ENCODE results near the gene AGER.

Gene AGER

GRCh38 chr6:32140420-32141046 is 43.5 kb downstream of the AGER start:
- Histone ChIP-seq H3K27me3 (peaks cover 10% of the 10 kb centered on the region), H3K36me3 (no peaks in the 10 kb centered on the region), H3K9me3 (no peaks in the 10 kb centered on the region), H3K27ac (no peak overlapping the region), H3K4me1 (ENCODE audit: control insufficient read depth in 1 of 2, insufficient read depth in 1 of 2, low read depth in 1 of 2, low read length in 1 of 2) (no peaks in the 10 kb centered on the region), H3K4me3 (ENCODE audit: low read depth in 1 of 2, low read length in 1 of 2) (no peak overlapping the region)
- TF ChIP-seq CTCF (IDR thresholded peaks at IDR 0.05) = no peak

DNA sequence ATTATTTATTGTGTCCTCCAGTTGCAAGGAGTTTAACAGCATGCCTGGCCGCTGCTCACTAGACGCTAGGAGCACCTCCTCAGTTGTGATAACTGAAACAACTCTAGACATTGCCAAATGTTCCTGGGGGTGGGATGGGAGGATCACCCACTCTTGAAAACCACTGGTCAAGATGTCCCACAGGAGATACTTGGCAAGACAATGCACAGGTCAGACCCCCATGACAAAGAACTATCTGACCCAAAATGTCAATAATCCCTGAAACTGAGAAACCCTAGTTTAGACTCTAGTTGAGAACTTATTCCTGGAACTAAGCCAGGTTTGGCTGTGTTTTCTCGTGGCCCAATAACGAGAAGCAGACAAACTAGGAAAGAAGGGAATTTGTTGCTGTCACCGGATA is 44.5 kb downstream of the AGER start:
- Histone ChIP-seq H3K4me1 (ENCODE audit: control insufficient read depth in 1 of 2, insufficient read depth in 1 of 2, low read depth in 1 of 2, low read length in 1 of 2) (no peaks in the 10 kb centered on the region), H3K36me3 (no peaks in the 10 kb centered on the region), H3K9me3 (no peaks in the 10 kb centered on the region), H3K4me3 (ENCODE audit: low read depth in 1 of 2, low read length in 1 of 2) (no peak overlapping the region), H3K27me3 (peaks cover 19% of the 10 kb centered on the region), H3K27ac (no peak overlapping the region)
- TF ChIP-seq CTCF (IDR thresholded peaks at IDR 0.05) = no peak

GRCh38 chr6:32137454-32137853 is 46.6 kb downstream of the AGER start:
- Histone ChIP-seq H3K4me1 (ENCODE audit: control insufficient read depth in 1 of 2, insufficient read depth in 1 of 2, low read depth in 1 of 2, low read length in 1 of 2) (no peaks in the 10 kb centered on the region), H3K9me3 (no peaks in the 10 kb centered on the region), H3K4me3 (ENCODE audit: low read depth in 1 of 2, low read length in 1 of 2) (no peak overlapping the region), H3K27me3 (peaks cover 40% of the 10 kb centered on the region), H3K36me3 (no peaks in the 10 kb centered on the region), H3K27ac (no peak overlapping the region)
- TF ChIP-seq CTCF (IDR thresholded peaks at IDR 0.05) = no peak

DNA sequence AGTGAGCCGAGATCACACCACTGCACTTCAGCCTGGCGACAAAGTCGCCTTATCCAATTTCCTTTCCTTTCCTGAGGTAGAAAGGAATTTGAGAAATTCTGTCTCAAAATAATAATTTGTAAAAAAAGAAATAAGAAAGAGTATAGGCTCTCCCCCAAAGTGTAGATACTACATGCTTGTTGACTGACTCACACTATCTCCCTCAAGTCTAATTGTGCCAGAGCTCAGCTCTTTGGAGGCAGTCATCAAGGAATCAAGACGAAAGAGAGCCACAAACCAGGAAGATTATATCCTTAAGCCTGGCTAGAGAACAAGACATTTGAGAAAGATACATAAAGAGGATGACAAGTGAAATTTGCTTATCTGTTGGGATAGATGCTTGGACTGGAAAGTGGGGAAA is 50.3 kb downstream of the AGER start:
- no peak overlapping the region for H3K4me3 ChIP-seq (ENCODE audit: low read depth in 1 of 2, low read length in 1 of 2)
- peaks cover 11 to 19% of the 10 kb centered on the region in 2 experiments for H3K4me1 ChIP-seq (ENCODE audit: control insufficient read depth in 1 of 2, insufficient read depth in 1 of 2, low read depth in 1 of 2, low read length in 1 of 2)
- H3K27me3 ChIP-seq = peaks cover 48% of the 10 kb centered on the region
- no peak for TF ChIP-seq CTCF (IDR thresholded peaks at IDR 0.05)
- no peaks in the 10 kb centered on the region for H3K36me3 ChIP-seq
- H3K27ac ChIP-seq = no peak overlapping the region
- no peaks in the 10 kb centered on the region for H3K9me3 ChIP-seq

DNA sequence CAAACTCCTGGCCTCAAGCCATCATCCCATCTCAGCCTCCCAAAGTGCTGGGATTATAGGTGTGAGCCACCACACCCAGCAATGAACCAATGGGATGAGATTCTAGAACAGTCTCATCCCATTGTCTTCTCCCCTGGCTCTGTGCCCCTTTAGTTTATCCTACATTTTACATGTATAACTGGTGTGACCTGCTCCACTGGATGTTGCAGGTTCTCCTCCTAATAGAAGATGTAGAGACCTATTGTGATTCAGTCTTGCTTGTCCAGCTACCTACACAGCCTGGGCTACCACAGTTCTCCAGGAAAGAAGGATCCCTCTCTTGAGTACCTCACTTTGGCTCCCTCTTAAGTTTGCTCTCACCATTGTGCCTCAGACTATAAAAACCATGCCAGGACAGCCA is 51.9 kb downstream of the AGER start:
- Histone ChIP-seq H3K36me3 (no peaks in the 10 kb centered on the region), H3K27me3 (peaks cover 48% of the 10 kb centered on the region), H3K9me3 (no peaks in the 10 kb centered on the region), H3K27ac (no peak overlapping the region), H3K4me1 (ENCODE audit: control insufficient read depth in 1 of 2, insufficient read depth in 1 of 2, low read depth in 1 of 2, low read length in 1 of 2) (peaks cover 23 to 32% of the 10 kb centered on the region in 2 experiments), H3K4me3 (ENCODE audit: low read depth in 1 of 2, low read length in 1 of 2) (no peak overlapping the region)
- no peak for TF ChIP-seq CTCF (IDR thresholded peaks at IDR 0.05)

All from neutrophil (primary cell).